Heart right ventricle (tissue), 16 donors: ENCODE measurements around the gene CDK15. TPM values are rescaled to one million over a fixed set of nuclear protein-coding genes. Genes with fewer than 3 reads are reported as not detected.
"Not testable (repeated sequence)": the region's sequence is repeated elsewhere in the genome, so short reads cannot be mapped to it uniquely, and the experiment has no call there.

Source experiments
- ATAC-seq, 8 donors: fragments of 200-7000 bp; cut with Tn5 transposase; one replicate each; pipeline ENCODE4 v1.9.1; 2020; ENCODE audit warnings: mild to moderate bottlenecking in 8 of 8, moderate library complexity in 8 of 8, moderate number of reproducible peaks in 1 of 8
- DNase-seq, 2 donors: peaks; one replicate each; pipeline ENCODE4 v3.0.0-alpha.2; 2020
- H3K27ac ChIP-seq, 10 donors: fragments of 200-600 bp; sonication (generic) in 2 of 10; one replicate each; pipeline versions ENCODE4 v1.5.0 to v1.8.0; 2020 to 2022; ENCODE audit warnings: mild to moderate bottlenecking in 3 of 10
- H3K27me3 ChIP-seq, 7 donors: fragments of 200-600 bp; one replicate each; pipeline ENCODE4 v1.8.0; 2021 to 2022; ENCODE audit warnings: mild to moderate bottlenecking in 2 of 7
- H3K36me3 ChIP-seq, 9 donors: fragments of 200-600 bp; sonication (generic) in 1 of 9; one replicate each; pipeline versions ENCODE4 v1.5.0 to v1.8.0; 2020 to 2022; ENCODE audit warnings: mild to moderate bottlenecking in 2 of 9
- H3K4me1 ChIP-seq, 9 donors: fragments of 200-600 bp; sonication (generic) in 1 of 9; one replicate each; pipeline versions ENCODE4 v1.5.0 to v1.8.0; 2020 to 2022; ENCODE audit warnings: mild to moderate bottlenecking in 4 of 9
- H3K4me3 ChIP-seq, 10 donors: fragments of 200-600 bp; sonication (generic) in 2 of 10; one replicate each; pipeline versions ENCODE4 v1.5.0 to v1.8.0; 2020 to 2022; ENCODE audit warnings: mild to moderate bottlenecking in 7 of 10, moderate library complexity in 2 of 10
- H3K9me3 ChIP-seq, 11 donors: fragments of 200-600 bp in 10 of 11; sonication (generic) in 2 of 11; one replicate each; pipeline versions ENCODE4 v1.5.0 to v1.8.0; 2013 to 2022; ENCODE audit warnings: mild to moderate bottlenecking in 2 of 11, control low read depth in 1 of 11, moderate library complexity in 1 of 11
- WGBS, 2 donors: extraction: QIAGEN DNeasy Blood & Tissue Kit; methylation state at CpG; one replicate each; pipeline ENCODE4 v1.1.7; 2013; ENCODE audit warnings: inconsistent platforms in 1 of 2; 5-methylcytosine and 5-hydroxymethylcytosine counted together
- intact Hi-C, 10 donors: fragments of 100-400 bp; cut with DNase I; formaldehyde crosslinking; loops; one replicate each; pipeline versions ENCODE4 v1.11.1 to v1.14.2; 2022
- polyA plus RNA-seq, 2 donors: library from polyadenylated mRNA; stranded (reverse); fragments of 200-250 nt; gene quantifications; one replicate each; pipeline ENCODE4 v1.2.3, GENCODE V29; 2013
- total RNA-seq, 10 donors: library from RNA; stranded (reverse); fragmentation: NEBNext Ultra II Directional in 3 of 10; extraction: Animal tissue kit (Norgen Biotek cat#: 25700) in 3 of 10; gene quantifications; one replicate each; pipeline versions ENCODE4 v1.2.1 to v1.2.4, GENCODE V29; 2021 to 2023
- TF ChIP-seq, protein P1 (sequence below), 9 donors: fragments of 200-600 bp; sonication (generic) in 2 of 9; IDR thresholded peaks; one replicate each; pipeline versions ENCODE4 v1.5.0 to v1.8.0; 2021 to 2022; ENCODE audit warnings: antibody characterized with exemption in 9 of 9, mild to moderate bottlenecking in 5 of 9, moderate library complexity in 1 of 9
- donor health status: Arrhythmogenic right ventricular cardiomyopathy.
- donor health status: ischemic (EF 13 %, LVEDD 7.1; RV severe dilation, severe dysfunction).
- donor health status: healthy with polysubstance abuse.
- donor health status: DM: no; HTN: yes; CAD: no.
- donor health status: DM: no; HTN: no; CAD: no.
- donor health status: ischemic (EF 25% LVEDD 6.9; RV normal size, moderate dysfunction).
- donor health status: ischemic (EF 25% LVEDD 5.7; RV mildly dilated, moderate dysfunction).
- donor health status: healthy.
- donor health status: DM: yes; HTN: yes; CAD: no.
- donor health status: Ischemic cardiomyopathy.
- donor health status: ischemic (EF 35%, LVEDD 5.7; RV mildly dilated, moderate dysfunction).
- donor health status: nonischemic (EF 11% LVEDD 7.7; RV severe dilation, severe dysfunction).
- donor health status: DM: yes; HTN: yes; CAD: no.
- donor health status: PGD.
- donor health status: ischemic (EF 29% LVEDD 5.4; RV normal size, mild dysfunction).
- donor health status: nonischemic (EF 23%, LVEDD 6.1; RV moderate dilation, normal function).

The CDK15 gene
- total and polyA plus RNA-seq, 12 donors = 0.07 to 0.39 (median 0.15) TPM; not detected in 1

DNA sequence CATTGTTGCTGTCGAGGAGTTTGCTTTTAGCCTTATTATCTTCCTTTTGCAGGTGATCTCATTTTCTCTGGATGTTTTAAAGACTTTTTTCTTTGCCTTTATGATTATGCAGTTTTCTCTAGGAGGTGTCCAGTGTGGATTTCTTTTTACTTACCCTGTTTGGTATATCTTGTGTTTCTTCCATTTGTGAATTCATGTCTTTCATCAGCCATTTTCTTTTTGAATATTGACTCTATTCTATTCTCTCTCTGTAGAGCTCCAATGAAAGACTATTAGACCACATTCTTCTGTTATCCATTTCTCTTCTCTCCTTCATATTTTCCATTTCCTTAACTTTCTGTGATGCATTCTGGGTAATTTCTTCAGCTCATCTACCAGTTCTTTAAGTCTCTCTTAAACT, 34.4 kb downstream of the CDK15 start:
- H3K36me3 ChIP-seq = no peaks in the 10 kb centered on the region
- H3K27ac ChIP-seq = no peak overlapping the region
- DNase-seq (no peak), ATAC-seq (no peak)
- H3K27me3 ChIP-seq = peaks cover 0 to 9% (median 0%) of the 10 kb centered on the region in 7 donors
- H3K4me3 ChIP-seq = no peak overlapping the region
- TF ChIP-seq, protein P1, sequence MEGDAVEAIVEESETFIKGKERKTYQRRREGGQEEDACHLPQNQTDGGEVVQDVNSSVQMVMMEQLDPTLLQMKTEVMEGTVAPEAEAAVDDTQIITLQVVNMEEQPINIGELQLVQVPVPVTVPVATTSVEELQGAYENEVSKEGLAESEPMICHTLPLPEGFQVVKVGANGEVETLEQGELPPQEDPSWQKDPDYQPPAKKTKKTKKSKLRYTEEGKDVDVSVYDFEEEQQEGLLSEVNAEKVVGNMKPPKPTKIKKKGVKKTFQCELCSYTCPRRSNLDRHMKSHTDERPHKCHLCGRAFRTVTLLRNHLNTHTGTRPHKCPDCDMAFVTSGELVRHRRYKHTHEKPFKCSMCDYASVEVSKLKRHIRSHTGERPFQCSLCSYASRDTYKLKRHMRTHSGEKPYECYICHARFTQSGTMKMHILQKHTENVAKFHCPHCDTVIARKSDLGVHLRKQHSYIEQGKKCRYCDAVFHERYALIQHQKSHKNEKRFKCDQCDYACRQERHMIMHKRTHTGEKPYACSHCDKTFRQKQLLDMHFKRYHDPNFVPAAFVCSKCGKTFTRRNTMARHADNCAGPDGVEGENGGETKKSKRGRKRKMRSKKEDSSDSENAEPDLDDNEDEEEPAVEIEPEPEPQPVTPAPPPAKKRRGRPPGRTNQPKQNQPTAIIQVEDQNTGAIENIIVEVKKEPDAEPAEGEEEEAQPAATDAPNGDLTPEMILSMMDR (IDR thresholded peaks at IDR 0.05) = no peak
- H3K4me1 ChIP-seq = no peaks in the 10 kb centered on the region
- H3K9me3 ChIP-seq = peaks cover 0 to 17% (median 0%) of the 10 kb centered on the region in 11 donors
- intact Hi-C loops = no loop called here
- 92 to 93% methylated on average over 1 of the region's 1 CpG for WGBS, 2 donors

DNA sequence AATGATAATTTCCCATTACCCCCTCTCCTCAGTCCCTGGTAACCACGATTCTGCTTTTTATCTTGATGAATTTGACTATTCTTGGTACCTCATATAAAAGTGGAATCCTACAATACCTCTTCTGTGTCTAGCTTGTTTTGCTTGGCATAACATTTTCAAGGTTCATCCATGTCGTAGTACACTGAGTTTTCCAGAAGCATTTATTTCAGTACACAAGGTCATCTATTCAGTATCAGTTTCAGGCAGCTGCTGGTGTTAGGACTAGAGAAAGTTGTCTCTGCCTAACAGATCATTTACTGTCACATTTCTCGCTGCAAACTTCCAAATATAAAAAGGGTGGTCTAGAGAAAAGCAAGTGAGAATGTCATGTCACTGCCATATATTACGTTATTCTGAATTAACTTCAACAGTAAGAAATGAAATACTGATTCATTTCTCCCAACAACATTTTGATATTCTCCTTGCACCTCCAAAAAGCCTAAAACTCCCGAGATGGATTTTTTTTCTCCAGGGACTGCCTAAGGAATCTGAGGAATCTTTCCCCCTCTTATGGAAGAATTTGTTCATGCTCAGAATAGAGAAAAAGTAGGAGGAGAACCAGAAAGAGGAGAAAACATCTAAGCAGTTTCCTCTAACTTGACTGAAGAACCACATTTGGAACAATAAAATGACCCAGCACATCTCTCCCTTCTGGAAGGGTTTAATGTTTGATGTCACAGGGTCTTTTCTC, 36.0 kb downstream of the CDK15 start:
- H3K36me3 ChIP-seq = no peaks in the 10 kb centered on the region
- H3K4me3 ChIP-seq = no peak overlapping the region
- ATAC-seq (no peak), DNase-seq (no peak)
- peaks cover 0 to 4% (median 0%) of the 10 kb centered on the region in 7 donors for H3K27me3 ChIP-seq
- intact Hi-C loops = no loop called here
- no peak overlapping the region for H3K27ac ChIP-seq
- TF ChIP-seq, protein P1 (IDR thresholded peaks at IDR 0.05) = no peak
- H3K4me1 ChIP-seq = no peaks in the 10 kb centered on the region
- 54 to 59% methylated on average over 5 of the region's 5 CpGs for WGBS, 2 donors
- H3K9me3 ChIP-seq = peaks cover 0 to 17% (median 0%) of the 10 kb centered on the region in 11 donors

DNA sequence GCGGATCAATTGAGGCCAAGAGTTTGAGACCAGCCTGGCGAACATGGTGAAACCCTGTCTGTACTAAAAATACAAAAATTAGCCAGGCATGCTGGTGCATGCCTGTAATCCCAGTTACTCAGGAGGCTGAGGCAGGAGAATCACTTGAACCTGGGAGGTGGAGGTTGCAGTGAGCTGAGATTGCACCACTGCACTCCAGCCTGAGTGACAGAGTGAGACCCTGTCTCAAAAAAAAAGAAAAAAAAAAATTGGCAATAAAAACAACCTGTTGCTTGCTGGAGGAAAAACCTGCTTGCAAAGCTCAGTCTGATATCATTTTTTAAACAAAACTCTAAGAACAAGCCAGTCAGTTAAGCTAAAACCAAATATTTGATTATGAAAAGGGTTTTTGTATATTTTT, 38.6 kb downstream of the CDK15 start:
- peaks cover 0 to 15% (median 0%) of the 10 kb centered on the region in 11 donors for H3K9me3 ChIP-seq
- DNase-seq, H3K27ac ChIP-seq, ATAC-seq, intact Hi-C loops, H3K4me1 ChIP-seq, H3K27me3 ChIP-seq, H3K4me3 ChIP-seq, H3K36me3 ChIP-seq: not testable (repeated sequence)
- 93 to 96% methylated on average over 2 of the region's 2 CpGs for WGBS, 2 donors

DNA sequence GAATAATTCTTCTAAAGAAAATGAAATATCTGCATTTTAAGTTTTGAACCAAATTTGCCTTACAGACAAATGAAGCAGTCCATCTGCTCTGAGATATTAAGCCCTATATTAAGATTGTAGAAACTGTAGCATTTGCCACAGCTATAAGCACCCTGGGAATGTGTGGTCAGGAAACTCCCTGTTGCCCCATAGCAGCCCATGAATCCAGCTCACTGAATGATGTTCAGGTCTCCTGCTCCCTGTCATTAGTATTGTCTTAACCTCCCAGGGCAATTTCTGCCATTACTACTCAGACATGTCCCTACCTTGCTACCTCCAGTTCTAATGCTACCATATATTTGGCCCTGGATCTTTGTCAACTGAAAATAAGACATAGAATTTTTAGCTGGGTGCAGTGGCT, 41.1 kb downstream of the CDK15 start:
- intact Hi-C loops = no loop called here
- TF ChIP-seq, protein P1 (IDR thresholded peaks at IDR 0.05) = no peak
- Histone ChIP-seq H3K4me1 (no peaks in the 10 kb centered on the region), H3K9me3 (no peaks in the 10 kb centered on the region), H3K27me3 (peaks cover 0 to 8% (median 0%) of the 10 kb centered on the region in 7 donors), H3K36me3 (no peaks in the 10 kb centered on the region), H3K4me3 (no peak overlapping the region), H3K27ac (no peak overlapping the region)
- ATAC-seq (no peak), DNase-seq (no peak)

DNA sequence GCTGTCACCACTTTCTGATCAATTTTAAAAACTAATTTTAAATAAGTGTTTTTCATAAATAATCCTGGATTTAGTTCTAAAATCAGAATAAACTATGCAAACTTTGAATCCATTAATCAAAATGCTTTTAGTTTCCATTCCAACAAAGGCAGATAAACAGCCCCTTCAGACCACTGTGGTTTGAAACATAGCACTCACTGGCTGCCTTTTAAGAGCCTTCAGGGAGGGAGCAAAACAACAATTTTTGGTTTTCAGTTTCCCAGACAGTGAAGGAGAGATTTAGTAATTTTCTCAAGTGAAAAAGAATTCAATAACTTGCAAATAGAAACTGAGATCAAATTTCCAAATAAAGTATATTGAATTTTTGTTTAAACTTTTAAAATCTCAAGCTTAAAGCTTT, 46.1 kb downstream of the CDK15 start:
- peaks cover 0 to 18% (median 2%) of the 10 kb centered on the region in 7 donors for H3K27me3 ChIP-seq
- no peaks in the 10 kb centered on the region for H3K9me3 ChIP-seq
- no peak for DNase-seq
- H3K27ac ChIP-seq = no peak overlapping the region
- TF ChIP-seq, protein P1 (IDR thresholded peaks at IDR 0.05) = no peak
- H3K36me3 ChIP-seq = no peaks in the 10 kb centered on the region
- intact Hi-C loops = loop anchor here in 1 of 10 donors (10.0 kb wide), 1 partner anchor 58 kb away; no protein-coding TSS in a partner anchor
- H3K4me1 ChIP-seq = no peaks in the 10 kb centered on the region
- ATAC-seq = no peak
- H3K4me3 ChIP-seq = no peak overlapping the region
